ENCODE results near the gene CASP7. TPM values are rescaled to one million over a fixed set of nuclear protein-coding genes. Genes with fewer than 3 reads are reported as not detected.

CASP7 gene
- total RNA-seq, 1 experiment from 2014 or later = 4.7 TPM

- no peaks in the 10 kb centered on the region for H3K9me3 ChIP-seq (ENCODE audit: control insufficient read depth, low read depth, low read length)
- H4K5ac ChIP-seq (ENCODE audit: insufficient read length, low read depth, low read length) = no peak within 1 kb of the TSS
- no peak within 1 kb of the TSS for H3K4ac ChIP-seq (ENCODE audit: low read depth, low read length)
- H2BK5ac ChIP-seq (ENCODE audit: insufficient read length, low read length) = no peak within 1 kb of the TSS
- no peaks in the 10 kb centered on the region for H3K4me1 ChIP-seq (ENCODE audit: insufficient read depth, low read length)
- H3K56ac ChIP-seq (ENCODE audit: insufficient read length, low read depth, low read length) = no peak within 1 kb of the TSS
- no peak within 1 kb of the TSS for H3K14ac ChIP-seq (ENCODE audit: insufficient read depth, low read length)
- no peak within 1 kb of the TSS for H3K4me2 ChIP-seq (ENCODE audit: insufficient read depth, insufficient read length, low read length)
- WGBS (ENCODE audit: extremely low coverage, insufficient read length, low lambda C conversion rate) = no CpG with 5 or more reads among the region's 5 CpGs
- no peak within 1 kb of the TSS for H2BK120ac ChIP-seq (ENCODE audit: low read depth, low read length, poor library complexity, severe bottlenecking)
- H2BK20ac ChIP-seq (ENCODE audit: low read depth, low read length, poor library complexity, severe bottlenecking) = no peak within 1 kb of the TSS
- no peak within 1 kb of the TSS for H2BK15ac ChIP-seq (ENCODE audit: low read depth, low read length)
- H2BK12ac ChIP-seq (ENCODE audit: insufficient read length, low read depth, low read length) = no peak within 1 kb of the TSS
- no peaks in the 10 kb centered on the region for H3K27me3 ChIP-seq (ENCODE audit: insufficient read depth, low read length)
- no peak within 1 kb of the TSS for H3K27ac ChIP-seq (ENCODE audit: insufficient read length, low read depth, low read length)
- H3T11ph ChIP-seq (ENCODE audit: low read length) = no peak within 1 kb of the TSS
- H3K23me2 ChIP-seq (ENCODE audit: insufficient read length, low read depth, low read length, poor library complexity, severe bottlenecking) = no peaks in the 10 kb centered on the region
- no peaks in the 10 kb centered on the region for H4K20me1 ChIP-seq (ENCODE audit: control insufficient read depth, insufficient read depth, insufficient read length)
- Mint-ChIP-seq H3K36me3 (ENCODE audit: insufficient read depth in 1 of 3, low read depth in 3 of 3) (no peaks in the 10 kb centered on the region), H3K4me3 (no peak within 1 kb of the TSS), H3K27me3 (ENCODE audit: low read depth) (peaks cover 2% of the 10 kb centered on the region), H3K4me1 (peaks cover 0 to 7% of the 10 kb centered on the region in 2 experiments; a peak in 3 of 4 replicates), H3K27ac (no peak within 1 kb of the TSS), H3K9me3 (no peaks in the 10 kb centered on the region)
- H3K23ac ChIP-seq (ENCODE audit: insufficient read length, low read depth, low read length) = no peak within 1 kb of the TSS
- no peaks in the 10 kb centered on the region for H3K79me2 ChIP-seq (ENCODE audit: insufficient read depth, low read length)
- DNase-seq = no peak
- H3K79me1 ChIP-seq (ENCODE audit: insufficient read depth, low read depth, low read length, poor library complexity, severe bottlenecking) = no peaks in the 10 kb centered on the region
- no peak for TF ChIP-seq CTCF (conservative IDR thresholded peaks at IDR 0.05)
- no peak within 1 kb of the TSS for H3K9ac ChIP-seq (ENCODE audit: extremely low read depth, insufficient read length, low read length)
- no peak within 1 kb of the TSS for H4K91ac ChIP-seq (ENCODE audit: insufficient read length, low read depth, low read length)
- H3K18ac ChIP-seq (ENCODE audit: insufficient read length, low read depth, low read length) = no peak within 1 kb of the TSS
- no peak within 1 kb of the TSS for H2AFZ ChIP-seq (ENCODE audit: low read length)
- no peak within 1 kb of the TSS for H2AK5ac ChIP-seq (ENCODE audit: insufficient read length, low read length)
- no peak within 1 kb of the TSS for H4K8ac ChIP-seq (replicated peaks; ENCODE audit: insufficient read length, low read depth, low read length)
Measured at GRCh38 chr10:113663908-113664307, 15.8 kb upstream of the CASP7 start, which contains the start of gene NRAP. Gene NRAP, minus strand, starts transcription at chr10:113664041. Its CDS starts 159 bp downstream, at chr10:113663882.

Measured in H9 (cell line).